Left ventricle myocardium inferior (tissue), 1 donor: ENCODE measurements around the gene GNL1. TPM values are rescaled to one million over a fixed set of nuclear protein-coding genes. Genes with fewer than 3 reads are reported as not detected.

Experiments
- DNase-seq: peaks from one replicate; pipeline ENCODE4 v3.0.0-alpha.2; 2020
- H3K27ac ChIP-seq: fragments of 200-600 bp; replicated peaks from 2 replicates; pipeline ENCODE4 v1.8.0; 2021
- H3K27me3 ChIP-seq: fragments of 200-600 bp; 2 replicates; pipeline ENCODE4 v1.8.0; 2021; ENCODE audit warnings: low read depth
- H3K36me3 ChIP-seq: fragments of 200-600 bp; 2 replicates; pipeline ENCODE4 v1.8.0; 2021
- H3K4me1 ChIP-seq: fragments of 200-600 bp; 2 replicates; pipeline ENCODE4 v1.8.0; 2021
- H3K4me3 ChIP-seq: fragments of 200-600 bp; 2 replicates; pipeline ENCODE4 v1.8.0; 2021; ENCODE audit warnings: mild to moderate bottlenecking, moderate library complexity
- H3K9me3 ChIP-seq: fragments of 200-600 bp; replicated peaks from 2 replicates; pipeline ENCODE4 v1.8.0; 2021
- intact Hi-C: fragments of 100-400 bp; cut with micrococcal nuclease; formaldehyde crosslinking; loops from one replicate; pipeline ENCODE4 v1.11.0; 2022
- total RNA-seq: library from RNA; stranded (reverse); fragmentation: NEBNext Ultra II Directional; extraction: Animal tissue kit (Norgen Biotek cat#: 25700); gene quantifications from one replicate; pipeline ENCODE4 v1.2.1, GENCODE V29; 2021
- TF ChIP-seq, protein P1 (sequence below): fragments of 200-600 bp; IDR thresholded peaks from 2 replicates; pipeline ENCODE4 v1.8.0; 2021; ENCODE audit warnings: antibody characterized with exemption, mild to moderate bottlenecking, borderline replicate concordance
- donor health status: DM: no; HTN: yes; CAD: no; lungs with severe emphysema.

Gene GNL1
- total RNA-seq, 1 donor from 2014 or later, result 18.3 TPM

DNA sequence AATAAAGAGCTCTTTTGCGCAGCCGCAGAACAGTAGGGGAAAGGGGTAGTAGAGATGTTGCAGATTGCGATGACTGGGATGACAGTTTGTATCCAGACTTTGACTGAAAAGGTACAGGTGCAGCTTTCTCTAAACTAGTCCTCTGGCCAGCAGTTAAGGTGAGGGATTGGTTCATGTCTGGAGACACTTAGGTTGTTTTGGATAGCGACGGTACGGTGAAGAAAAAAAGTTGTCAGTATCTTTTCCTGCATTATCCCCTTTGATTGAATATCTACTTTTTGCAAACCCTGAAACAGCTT, 1.3 kb upstream of the GNL1 start:
- H3K36me3 ChIP-seq, result peaks cover 27% of the 10 kb centered on the region
- intact Hi-C loops, result no loop called here
- peak overlapping the region; percentile 98 for H3K27ac ChIP-seq
- H3K4me3 ChIP-seq, result peak overlapping the region; percentile 90
- no peaks in the 10 kb centered on the region for H3K9me3 ChIP-seq
- TF ChIP-seq, protein P1, sequence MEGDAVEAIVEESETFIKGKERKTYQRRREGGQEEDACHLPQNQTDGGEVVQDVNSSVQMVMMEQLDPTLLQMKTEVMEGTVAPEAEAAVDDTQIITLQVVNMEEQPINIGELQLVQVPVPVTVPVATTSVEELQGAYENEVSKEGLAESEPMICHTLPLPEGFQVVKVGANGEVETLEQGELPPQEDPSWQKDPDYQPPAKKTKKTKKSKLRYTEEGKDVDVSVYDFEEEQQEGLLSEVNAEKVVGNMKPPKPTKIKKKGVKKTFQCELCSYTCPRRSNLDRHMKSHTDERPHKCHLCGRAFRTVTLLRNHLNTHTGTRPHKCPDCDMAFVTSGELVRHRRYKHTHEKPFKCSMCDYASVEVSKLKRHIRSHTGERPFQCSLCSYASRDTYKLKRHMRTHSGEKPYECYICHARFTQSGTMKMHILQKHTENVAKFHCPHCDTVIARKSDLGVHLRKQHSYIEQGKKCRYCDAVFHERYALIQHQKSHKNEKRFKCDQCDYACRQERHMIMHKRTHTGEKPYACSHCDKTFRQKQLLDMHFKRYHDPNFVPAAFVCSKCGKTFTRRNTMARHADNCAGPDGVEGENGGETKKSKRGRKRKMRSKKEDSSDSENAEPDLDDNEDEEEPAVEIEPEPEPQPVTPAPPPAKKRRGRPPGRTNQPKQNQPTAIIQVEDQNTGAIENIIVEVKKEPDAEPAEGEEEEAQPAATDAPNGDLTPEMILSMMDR, result no peak
- H3K4me1 ChIP-seq, result peaks cover 50% of the 10 kb centered on the region
- no peak for DNase-seq
- H3K27me3 ChIP-seq, result no peaks in the 10 kb centered on the region

DNA sequence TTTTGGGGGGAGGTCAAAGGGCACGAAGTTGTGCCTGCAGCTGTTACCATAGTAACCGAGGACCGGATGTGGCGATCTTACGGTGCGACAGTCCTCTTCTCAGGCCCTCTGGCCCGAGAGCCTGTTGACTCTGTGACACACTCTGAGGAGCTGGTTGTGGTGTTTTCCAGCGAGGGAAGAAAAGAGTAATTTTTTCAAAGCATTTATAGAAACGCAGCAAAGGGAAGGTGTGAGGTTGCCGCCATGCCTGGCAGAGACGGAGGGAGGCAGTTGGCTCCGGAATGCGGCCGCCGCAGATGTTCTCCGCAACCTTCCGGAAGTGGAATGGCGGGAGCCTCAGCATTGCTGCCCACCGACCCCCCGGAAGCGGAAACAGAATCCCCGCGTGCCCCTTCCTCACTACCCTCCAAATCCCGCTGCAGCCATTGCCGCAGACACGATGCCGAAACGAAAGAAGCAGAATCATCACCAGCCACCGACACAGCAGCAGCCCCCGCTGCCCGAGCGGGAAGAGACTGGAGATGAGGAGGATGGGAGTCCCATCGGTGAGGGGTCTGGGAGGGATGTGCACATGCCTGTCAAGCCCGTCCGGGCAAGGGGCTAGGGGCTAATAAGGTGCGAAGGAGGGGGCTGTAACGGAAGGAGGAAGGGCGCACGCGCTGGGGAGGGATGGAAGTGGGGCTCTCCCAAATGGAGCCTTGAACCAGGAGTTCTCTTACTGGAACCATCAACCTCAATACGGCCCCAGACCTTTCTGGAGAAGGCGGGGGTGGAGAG, 805 bp upstream of the GNL1 start, which contains the start of gene PRR3:
Gene PRR3 (plus strand): TSS at position 390 of the 777 bp plus-strand sequence. CDS start 50 bp downstream, at position 440.
- peaks cover 50% of the 10 kb centered on the region for H3K4me1 ChIP-seq
- no peaks in the 10 kb centered on the region for H3K9me3 ChIP-seq
- TF ChIP-seq, protein P1, result no peak
- peak; percentile 88 for DNase-seq
- peak within 1 kb of the TSS; percentile 90 for H3K4me3 ChIP-seq
- intact Hi-C loops, result no loop called here
- H3K27me3 ChIP-seq, result no peaks in the 10 kb centered on the region
- peak within 1 kb of the TSS; percentile 98 for H3K27ac ChIP-seq
- peaks cover 27% of the 10 kb centered on the region for H3K36me3 ChIP-seq

DNA sequence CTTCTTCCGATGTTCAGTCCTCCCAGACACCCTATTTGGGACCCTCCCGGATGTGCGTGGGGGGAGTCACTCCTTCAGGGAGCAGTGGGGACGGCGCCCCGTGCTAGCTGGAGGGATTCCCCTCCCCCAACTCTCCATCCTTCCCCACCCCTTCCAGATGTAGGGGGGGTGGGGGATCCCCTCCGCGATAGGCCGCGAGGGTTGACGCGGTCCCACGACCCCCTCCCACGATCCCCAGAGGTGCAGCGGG, 548 bp downstream of the GNL1 start:
- intact Hi-C loops, result no loop called here
- H3K36me3 ChIP-seq, result peaks cover 35% of the 10 kb centered on the region
- TF ChIP-seq, protein P1, result no peak

DNA sequence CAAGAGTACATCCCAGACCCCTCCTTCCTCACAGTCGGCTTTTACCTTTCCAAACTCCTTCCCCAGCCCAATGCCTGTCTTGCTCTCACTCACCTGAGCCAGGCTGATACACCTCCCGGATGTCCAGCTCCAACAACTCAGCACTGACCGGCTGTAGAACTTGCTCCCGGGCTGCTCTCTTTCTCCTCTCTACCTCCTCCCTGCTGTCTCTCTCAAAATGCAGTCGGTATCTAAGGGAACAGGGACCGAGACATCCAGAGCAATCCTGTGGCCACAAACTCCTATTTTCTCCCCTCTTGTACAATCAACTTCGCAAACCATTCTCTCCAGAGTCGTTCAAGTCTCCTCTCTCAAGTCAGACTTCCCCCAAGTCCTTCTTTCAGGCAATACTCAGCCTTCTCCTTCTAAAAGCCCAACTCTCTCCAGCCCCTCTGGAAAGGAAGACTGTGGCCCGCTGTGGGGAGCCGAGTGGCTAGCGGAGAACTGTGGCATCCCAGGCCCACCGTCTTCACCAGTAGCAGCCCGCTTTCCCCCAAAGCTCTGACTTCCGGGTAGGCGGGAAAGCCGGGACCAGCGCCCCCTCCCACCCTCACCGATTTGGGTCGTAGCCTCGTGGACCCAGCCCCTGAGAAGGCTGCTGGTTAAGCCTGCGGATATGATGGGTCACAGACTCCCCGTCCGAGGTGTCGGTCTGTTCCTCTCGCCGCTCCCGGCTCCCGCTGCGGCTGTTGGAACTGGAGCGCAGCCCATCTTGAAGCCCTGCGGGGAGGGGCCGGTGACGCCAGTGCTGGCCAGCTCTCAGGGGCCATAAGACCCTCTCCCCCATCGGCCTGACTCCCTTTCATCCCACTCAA, 1.1 kb downstream of the GNL1 start:
- Histone ChIP-seq H3K9me3 (no peaks in the 10 kb centered on the region), H3K36me3 (peaks cover 41% of the 10 kb centered on the region), H3K4me3 (peak overlapping the region; percentile 90), H3K27me3 (no peaks in the 10 kb centered on the region), H3K27ac (peak overlapping the region; percentile 98), H3K4me1 (peaks cover 50% of the 10 kb centered on the region)
- TF ChIP-seq, protein P1, result no peak
- intact Hi-C loops, result no loop called here
- DNase-seq, result peak; percentile 53

More for the DNA sequence above, 548 bp downstream of the GNL1 start:
- Histone ChIP-seq H3K27ac (peak overlapping the region; percentile 98), H3K4me3 (peak overlapping the region; percentile 90), H3K9me3 (no peaks in the 10 kb centered on the region), H3K4me1 (peaks cover 50% of the 10 kb centered on the region), H3K27me3 (no peaks in the 10 kb centered on the region)
- DNase-seq, result no peak

DNA sequence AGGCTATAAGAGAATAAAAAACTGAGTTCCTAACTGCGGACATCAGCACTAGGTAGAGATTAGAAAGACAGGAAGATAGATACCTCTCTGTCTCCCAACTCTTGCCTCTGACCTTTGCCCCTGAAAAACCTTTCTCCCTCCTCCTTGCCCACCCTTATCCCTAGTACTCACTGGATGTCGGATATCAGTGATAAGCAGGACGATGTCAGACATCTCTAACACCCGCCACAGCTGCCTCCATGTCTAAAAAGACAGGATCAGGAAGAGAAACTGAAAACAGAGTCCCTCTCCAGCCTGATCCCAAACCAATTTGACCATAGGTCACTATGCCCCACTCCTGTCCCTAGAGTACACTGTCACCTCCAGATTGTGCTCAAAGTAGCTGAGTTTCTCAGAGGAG, 1.9 kb downstream of the GNL1 start:
- TF ChIP-seq, protein P1, result no peak
- no peak for DNase-seq
- peak overlapping the region; percentile 98 for H3K27ac ChIP-seq
- no peaks in the 10 kb centered on the region for H3K9me3 ChIP-seq
- H3K27me3 ChIP-seq, result no peaks in the 10 kb centered on the region
- peaks cover 50% of the 10 kb centered on the region for H3K4me1 ChIP-seq
- intact Hi-C loops, result no loop called here
- H3K4me3 ChIP-seq, result peak overlapping the region; percentile 90
- peaks cover 49% of the 10 kb centered on the region for H3K36me3 ChIP-seq
